HG03159 (cell line): ENCODE results near the gene PARP3.
"Not testable (repeated sequence)": the region's sequence is repeated elsewhere in the genome, so short reads cannot be mapped to it uniquely, and the experiment has no call there.

Experiments used
- ATAC-seq: cut with Tn5 transposase; IDR thresholded peaks from one replicate; pipeline ENCODE4 v1.9.1; 2021; ENCODE audit warnings: mild to moderate bottlenecking, moderate library complexity; ENCODE audit not compliant: unreplicated experiment

PARP3 gene

GRCh38 chr3:51941798-51942602 lies at the start of gene PARP3, which contains the start of gene RRP9:
TSS of gene PARP3 (plus strand) at chr3:51942363. CDS start at chr3:51943356, 993 bp downstream.
TSS of gene RRP9 (minus strand) at chr3:51941904. CDS start at chr3:51941867, 37 bp downstream.
- ATAC-seq, result peak; percentile 93

- no peak for ATAC-seq
Observed at GRCh38 chr3:51894391-51894790, 47.8 kb upstream of the PARP3 start.

DNA sequence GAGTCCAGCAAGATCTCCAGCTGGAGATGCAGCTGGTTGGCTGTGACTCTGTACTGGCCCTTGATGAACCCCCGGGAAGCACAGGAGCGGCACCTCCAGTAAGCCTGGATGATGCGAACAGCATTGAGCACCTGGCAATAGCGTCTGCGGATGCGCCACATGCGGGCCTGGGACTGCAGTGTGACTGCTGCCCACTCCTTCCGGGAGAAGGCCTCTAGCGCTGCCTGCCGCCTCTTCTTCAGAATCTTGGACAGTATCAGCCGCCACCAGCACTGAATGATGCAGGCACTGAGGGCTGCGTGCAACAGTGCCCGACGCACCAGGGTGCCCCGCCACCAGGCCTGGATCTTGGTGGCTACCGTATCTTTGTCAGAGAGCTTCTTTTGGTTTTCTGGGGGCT lies 47.2 kb upstream of the PARP3 start:
- ATAC-seq, result no peak

GRCh38 chr3:51896607-51897305 lies 45.4 kb upstream of the PARP3 start:
- no peak for ATAC-seq

DNA sequence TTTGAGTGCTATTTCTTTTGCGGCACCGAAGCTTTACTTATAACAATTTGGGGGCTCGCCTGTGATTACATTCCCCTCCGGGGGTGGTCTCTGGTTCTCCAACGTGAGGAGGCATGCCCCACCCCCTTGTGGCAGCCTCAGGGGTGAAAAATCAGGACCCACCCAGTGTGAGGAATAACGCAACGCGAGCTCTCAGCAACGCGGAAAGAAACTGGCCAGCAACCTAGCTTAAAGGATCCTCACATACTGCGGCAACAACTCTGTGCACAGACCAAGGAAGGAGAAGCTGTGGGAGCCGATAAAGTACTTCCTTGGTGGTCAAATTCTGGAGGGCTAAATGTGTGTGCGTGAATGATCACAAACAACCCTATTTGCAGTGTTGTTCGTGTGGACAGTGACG lies 44.8 kb upstream of the PARP3 start:
- ATAC-seq, result no peak

GRCh38 chr3:51900043-51900442 lies 42.1 kb upstream of the PARP3 start:
- ATAC-seq, result not testable (repeated sequence)

GRCh38 chr3:51902361-51902760 lies 39.8 kb upstream of the PARP3 start:
- not testable (repeated sequence) for ATAC-seq

GRCh38 chr3:51904034-51904823 lies 37.9 kb upstream of the PARP3 start:
- no peak for ATAC-seq

DNA sequence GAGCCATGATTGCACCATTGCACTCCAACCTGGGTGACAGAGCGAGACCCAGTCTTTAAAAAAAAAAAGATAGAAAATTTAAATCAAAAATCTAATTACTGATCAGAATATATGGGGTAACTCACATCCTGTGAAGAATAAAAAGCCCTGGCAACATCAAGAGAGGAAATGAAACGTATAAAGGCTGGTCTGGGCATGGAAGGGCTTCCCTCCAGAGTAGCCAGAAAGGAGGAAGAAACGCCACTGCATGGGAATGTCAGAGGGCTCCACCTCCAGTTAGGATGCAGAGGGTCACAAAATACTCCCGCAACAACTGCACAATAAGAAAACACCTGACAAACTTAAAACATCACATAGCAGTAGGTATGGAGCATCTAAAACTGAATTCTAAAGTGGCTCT lies 34.1 kb upstream of the PARP3 start:
- no peak for ATAC-seq

DNA sequence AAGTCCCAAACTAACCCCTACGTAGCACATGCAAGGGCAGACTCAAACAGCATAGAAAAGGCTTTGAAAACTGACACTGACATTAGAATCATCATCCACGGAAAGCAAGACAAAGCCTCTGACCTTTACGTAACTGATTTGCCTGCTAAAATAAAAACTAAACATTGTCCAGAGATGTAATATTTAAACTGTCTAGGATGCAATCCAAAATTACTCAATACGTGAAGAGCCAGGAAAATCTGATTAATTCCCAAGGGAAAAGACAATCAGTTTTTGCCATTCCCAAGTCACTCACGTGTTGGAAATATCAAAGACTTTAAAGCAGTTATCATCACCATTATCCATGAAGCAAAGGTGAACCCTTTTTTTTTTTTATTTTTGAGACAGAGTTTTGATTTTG lies 25.7 kb upstream of the PARP3 start:
- no peak for ATAC-seq

- no peak for ATAC-seq
Observed at GRCh38 chr3:51921081-51921578, 21.0 kb upstream of the PARP3 start.

- no peak for ATAC-seq
Observed at GRCh38 chr3:51927061-51927977, 14.8 kb upstream of the PARP3 start.

DNA sequence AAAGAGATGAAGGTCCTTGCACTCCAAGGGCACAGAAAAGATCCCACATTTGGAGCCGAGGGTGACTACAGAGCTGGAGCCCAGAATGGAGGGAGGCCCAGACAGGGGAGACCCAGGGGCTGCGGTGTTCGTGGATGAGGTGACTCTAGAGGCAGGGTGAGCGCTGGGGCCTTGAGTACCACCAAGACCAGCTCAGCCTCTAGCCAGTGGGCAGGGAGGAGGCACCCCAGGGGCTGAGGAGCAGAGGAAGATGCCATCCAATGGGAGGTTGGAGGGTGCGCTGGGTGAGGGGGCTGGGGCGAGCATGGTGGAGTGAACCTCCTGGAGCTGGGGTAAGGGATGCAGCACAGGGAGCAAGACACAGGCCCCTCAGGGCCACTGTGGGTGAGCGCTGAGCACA lies 13.7 kb upstream of the PARP3 start:
- ATAC-seq, result no peak

- not testable (repeated sequence) for ATAC-seq
Observed at GRCh38 chr3:51928981-51929380, 13.2 kb upstream of the PARP3 start.

DNA sequence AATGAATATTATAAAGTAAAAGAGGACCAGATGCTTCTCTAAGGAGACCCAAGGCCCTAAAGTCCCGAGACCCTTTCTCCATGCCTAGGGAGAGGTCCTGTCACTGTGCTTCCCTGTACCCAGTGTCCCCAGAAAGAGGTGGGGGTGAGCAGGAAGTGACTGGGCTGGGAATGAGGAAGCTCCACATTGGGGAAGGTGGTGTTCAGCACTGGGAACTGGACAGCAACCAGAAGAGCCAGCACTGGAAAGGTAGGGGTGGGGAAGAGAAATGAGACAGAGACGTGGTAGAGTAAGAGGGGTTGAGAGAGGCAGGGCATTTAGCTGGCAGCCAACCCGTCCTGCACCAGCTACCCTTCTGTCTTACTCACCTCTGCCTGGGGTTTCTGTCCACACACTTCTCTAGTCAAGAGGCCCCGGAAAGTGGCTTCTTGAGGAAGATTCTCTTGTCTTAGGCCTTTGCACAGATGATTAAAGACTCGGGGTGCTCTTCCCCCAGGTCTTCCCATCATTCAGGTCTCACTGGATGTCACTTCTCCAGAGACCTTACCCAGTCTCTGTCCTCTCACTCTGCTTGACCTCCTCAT lies 12.7 kb upstream of the PARP3 start:
- ATAC-seq, result no peak

GRCh38 chr3:51930439-51930838 lies 11.7 kb upstream of the PARP3 start:
- ATAC-seq, result no peak

DNA sequence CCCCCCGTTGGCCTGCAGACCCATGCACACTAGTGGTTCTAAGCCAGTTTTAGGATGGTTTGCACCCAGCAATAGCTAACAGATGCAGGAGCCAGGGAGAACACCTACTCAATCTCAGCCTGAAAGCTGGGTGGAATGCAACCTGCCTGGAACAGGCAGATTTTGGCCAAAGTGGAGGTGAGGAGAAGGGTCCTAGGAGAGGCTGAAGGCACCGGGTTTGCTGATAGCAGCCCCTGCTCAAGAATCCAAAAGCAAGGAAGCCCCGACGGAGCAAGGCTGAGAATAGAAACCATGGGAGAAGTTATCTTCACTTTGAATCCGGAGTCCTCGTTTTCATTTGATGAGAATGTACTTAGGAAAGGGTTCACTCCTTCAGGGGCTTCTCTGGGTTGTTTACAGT lies 10.4 kb upstream of the PARP3 start:
- no peak for ATAC-seq

- ATAC-seq, result no peak
Observed at GRCh38 chr3:51932471-51933370, 9.4 kb upstream of the PARP3 start.
